ENCODE data around the gene CLSTN1. TPM values are rescaled to one million over a fixed set of nuclear protein-coding genes. Genes with fewer than 3 reads are reported as not detected.

CLSTN1 gene
- total and polyA plus RNA-seq, 11 donors = 37.6 to 79.4 (median 61.2) TPM

DNA sequence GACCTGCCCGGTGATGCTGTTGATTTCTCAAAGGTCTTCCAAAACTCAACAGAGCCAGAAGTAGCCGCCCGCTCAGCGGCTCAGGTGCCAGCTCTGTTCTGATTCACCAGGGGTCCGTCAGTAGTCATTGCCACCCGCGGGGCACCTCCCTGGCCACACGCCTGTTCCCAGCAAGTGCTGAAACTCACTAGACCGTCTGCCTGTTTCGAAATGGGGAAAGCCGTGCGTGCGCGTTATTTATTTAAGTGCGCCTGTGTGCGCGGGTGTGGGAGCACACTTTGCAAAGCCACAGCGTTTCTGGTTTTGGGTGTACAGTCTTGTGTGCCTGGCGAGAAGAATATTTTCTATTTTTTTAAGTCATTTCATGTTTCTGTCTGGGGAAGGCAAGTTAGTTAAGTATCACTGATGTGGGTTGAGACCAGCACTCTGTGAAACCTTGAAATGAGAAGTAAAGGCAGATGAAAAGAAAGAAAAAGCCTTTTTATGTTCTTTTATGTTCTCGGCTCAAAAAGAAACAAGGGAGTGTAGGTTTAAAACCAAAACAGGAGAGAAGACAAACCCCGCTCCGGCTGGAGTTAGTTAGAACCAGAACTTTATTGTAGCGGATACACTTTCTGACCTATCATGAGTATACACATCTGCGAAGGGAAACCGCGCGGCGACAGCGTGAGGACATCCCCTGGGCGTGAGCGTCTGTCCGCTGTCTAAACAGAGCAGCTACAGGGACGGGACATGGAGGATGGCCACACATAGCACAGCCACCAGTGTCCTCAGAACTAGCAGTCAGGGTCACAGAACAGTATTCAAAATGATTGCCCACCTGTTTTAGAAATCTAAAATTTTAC lies 95.1 kb downstream of the CLSTN1 start:
- 91 to 93% (median 93%) methylated on average over 31 to 33 of the region's 33 CpGs for WGBS, 4 donors
- Histone ChIP-seq H3K4me3 (no peak overlapping the region), H3K27me3 (no peaks in the 10 kb centered on the region), H3K27ac (peak overlapping the region in 1 of 12 donors; percentile 47), H3K9me3 (peaks cover 0 to 1% (median 0%) of the 10 kb centered on the region in 12 donors), H3K36me3 (peaks cover 0 to 98% (median 67%) of the 10 kb centered on the region in 9 donors), H3K4me1 (peaks cover 0 to 12% (median 0%) of the 10 kb centered on the region in 12 donors)
- DNase-seq (no peak), ATAC-seq (no peak)
- intact Hi-C loops (cut with DNase I) = loop anchor here in 2 of 10 donors (10.0 kb wide), 1 partner anchor 136 kb away; no protein-coding TSS in a partner anchor
- no peak for TF ChIP-seq POLR2A (IDR thresholded peaks at IDR 0.05)
- TF ChIP-seq, protein P1, sequence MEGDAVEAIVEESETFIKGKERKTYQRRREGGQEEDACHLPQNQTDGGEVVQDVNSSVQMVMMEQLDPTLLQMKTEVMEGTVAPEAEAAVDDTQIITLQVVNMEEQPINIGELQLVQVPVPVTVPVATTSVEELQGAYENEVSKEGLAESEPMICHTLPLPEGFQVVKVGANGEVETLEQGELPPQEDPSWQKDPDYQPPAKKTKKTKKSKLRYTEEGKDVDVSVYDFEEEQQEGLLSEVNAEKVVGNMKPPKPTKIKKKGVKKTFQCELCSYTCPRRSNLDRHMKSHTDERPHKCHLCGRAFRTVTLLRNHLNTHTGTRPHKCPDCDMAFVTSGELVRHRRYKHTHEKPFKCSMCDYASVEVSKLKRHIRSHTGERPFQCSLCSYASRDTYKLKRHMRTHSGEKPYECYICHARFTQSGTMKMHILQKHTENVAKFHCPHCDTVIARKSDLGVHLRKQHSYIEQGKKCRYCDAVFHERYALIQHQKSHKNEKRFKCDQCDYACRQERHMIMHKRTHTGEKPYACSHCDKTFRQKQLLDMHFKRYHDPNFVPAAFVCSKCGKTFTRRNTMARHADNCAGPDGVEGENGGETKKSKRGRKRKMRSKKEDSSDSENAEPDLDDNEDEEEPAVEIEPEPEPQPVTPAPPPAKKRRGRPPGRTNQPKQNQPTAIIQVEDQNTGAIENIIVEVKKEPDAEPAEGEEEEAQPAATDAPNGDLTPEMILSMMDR (IDR thresholded peaks at IDR 0.05) = no peak

DNA sequence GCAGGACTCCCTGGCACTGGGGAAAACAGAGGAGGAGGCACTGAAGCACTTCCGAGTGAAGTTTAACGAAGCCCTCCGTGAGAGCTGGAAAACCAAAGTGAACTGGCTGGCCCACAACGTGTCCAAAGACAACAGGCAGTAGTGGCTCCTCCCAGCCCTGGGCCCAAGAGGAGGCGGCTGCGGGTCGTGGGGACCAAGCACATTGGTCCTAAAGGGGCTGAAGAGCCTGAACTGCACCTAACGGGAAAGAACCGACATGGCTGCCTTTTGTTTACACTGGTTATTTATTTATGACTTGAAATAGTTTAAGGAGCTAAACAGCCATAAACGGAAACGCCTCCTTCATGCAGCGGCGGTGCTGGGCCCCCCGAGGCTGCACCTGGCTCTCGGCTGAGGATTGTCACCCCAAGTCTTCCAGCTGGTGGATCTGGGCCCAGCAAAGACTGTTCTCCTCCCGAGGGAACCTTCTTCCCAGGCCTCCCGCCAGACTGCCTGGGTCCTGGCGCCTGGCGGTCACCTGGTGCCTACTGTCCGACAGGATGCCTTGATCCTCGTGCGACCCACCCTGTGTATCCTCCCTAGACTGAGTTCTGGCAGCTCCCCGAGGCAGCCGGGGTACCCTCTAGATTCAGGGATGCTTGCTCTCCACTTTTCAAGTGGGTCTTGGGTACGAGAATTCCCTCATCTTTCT lies 96.7 kb downstream of the CLSTN1 start:
- peaks cover 0 to 12% (median 0%) of the 10 kb centered on the region in 12 donors for H3K4me1 ChIP-seq
- H3K36me3 ChIP-seq = peaks cover 0 to 98% (median 52%) of the 10 kb centered on the region in 9 donors
- TF ChIP-seq, protein P1 (IDR thresholded peaks at IDR 0.05) = no peak
- no peak for TF ChIP-seq POLR2A (IDR thresholded peaks at IDR 0.05)
- no peak for DNase-seq
- peaks cover 0 to 9% (median 2%) of the 10 kb centered on the region in 12 donors for H3K9me3 ChIP-seq
- intact Hi-C loops (cut with DNase I) = loop anchor here in 2 of 10 donors (10.0 kb wide), 1 partner anchor 138 kb away; no protein-coding TSS in a partner anchor
- 76 to 81% (median 78%) methylated on average over 25 of the region's 25 CpGs for WGBS, 4 donors
- ATAC-seq = no peak
- no peaks in the 10 kb centered on the region for H3K27me3 ChIP-seq
- no peak overlapping the region for H3K27ac ChIP-seq
- no peak overlapping the region for H3K4me3 ChIP-seq

DNA sequence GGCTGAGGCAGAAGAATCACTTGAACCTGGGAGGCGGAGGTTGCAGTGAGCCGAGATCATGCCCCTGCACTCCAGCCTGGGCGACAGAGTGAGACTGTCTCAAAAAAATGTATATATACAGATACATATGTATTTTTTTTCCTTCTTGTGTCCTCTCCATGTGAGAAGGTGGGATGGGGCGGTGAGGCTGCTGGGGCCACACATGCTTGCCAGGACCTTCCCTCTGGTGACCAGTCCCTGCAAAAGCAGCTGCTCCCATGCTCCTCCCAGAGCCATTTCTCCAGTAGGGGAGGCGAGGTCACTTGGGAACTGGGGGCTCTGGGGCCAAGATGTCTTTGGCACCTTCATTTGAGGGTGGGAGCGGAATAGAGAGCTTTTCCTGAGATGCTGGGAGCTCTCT lies 97.4 kb downstream of the CLSTN1 start:
- DNase-seq (no peak), ATAC-seq (no peak)
- Histone ChIP-seq H3K4me3 (no peak overlapping the region), H3K4me1 (peaks cover 0 to 16% (median 0%) of the 10 kb centered on the region in 12 donors), H3K36me3 (peaks cover 0 to 98% (median 46%) of the 10 kb centered on the region in 9 donors), H3K27me3 (no peaks in the 10 kb centered on the region), H3K9me3 (peaks cover 0 to 9% (median 2%) of the 10 kb centered on the region in 12 donors), H3K27ac (no peak overlapping the region)
- TF ChIP-seq, protein P1 (IDR thresholded peaks at IDR 0.05) = no peak
- no peak for TF ChIP-seq POLR2A (IDR thresholded peaks at IDR 0.05)
- 95 to 99% (median 97%) methylated on average over 6 of the region's 6 CpGs for WGBS, 4 donors
- intact Hi-C loops (cut with DNase I) = loop anchor here in 2 of 10 donors (10.0 kb wide), 1 partner anchor 138 kb away; no protein-coding TSS in a partner anchor
